Adrenal gland (tissue), 12 donors: Measurements from ENCODE around the gene HMSD. TPM values are rescaled to one million over a fixed set of nuclear protein-coding genes. Genes with fewer than 3 reads are reported as not detected.

ENCODE experiments used
- DNase-seq, 7 donors: peaks; one replicate each; pipeline ENCODE4 v3.0.0-alpha.2; 2019 to 2020
- H3K27ac ChIP-seq, 5 donors: fragments of 200-600 bp; sonication (generic) in 4 of 5; 1 replicate in 3 of 5; 2 replicates in 2 of 5; pipeline versions ENCODE4 v1.5.1 to v1.8.0; 2016 to 2020; ENCODE audit warnings: mild to moderate bottlenecking in 1 of 5
- H3K27me3 ChIP-seq: fragments of 200-600 bp; 2 replicates; pipeline ENCODE4 v1.8.0; 2021
- H3K36me3 ChIP-seq, 2 donors: fragments of 200-600 bp; replicated peaks in 1 of 2; 1 replicate in 1 of 2; 2 replicates in 1 of 2; pipeline versions ENCODE4 v1.5.1 to v1.8.0; 2018 to 2022
- H3K4me1 ChIP-seq, 2 donors: fragments of 200-600 bp; replicated peaks in 1 of 2; 1 replicate in 1 of 2; 2 replicates in 1 of 2; pipeline versions ENCODE4 v1.5.1 to v1.8.0; 2018 to 2021
- H3K4me3 ChIP-seq, 4 donors: fragments of 200-600 bp; sonication (generic) in 3 of 4; one replicate each; pipeline ENCODE4 v1.5.1; 2016 to 2018
- H3K9me3 ChIP-seq, 3 donors: fragments of 200-600 bp; sonication (generic) in 1 of 3; replicated peaks in 1 of 3; 1 replicate in 2 of 3; 2 replicates in 1 of 3; pipeline versions ENCODE4 v1.5.1 to v1.8.0; 2016 to 2021
- POLR2A ChIP-seq, 2 donors: fragments of 450-650 bp; IDR thresholded peaks; one replicate each; pipeline ENCODE4 v1.6.1; 2017; ENCODE audit warnings: antibody characterized with exemption in 2 of 2, mild to moderate bottlenecking in 2 of 2, moderate library complexity in 1 of 2
- WGBS, 4 donors: extraction: QIAGEN DNeasy Blood & Tissue Kit in 2 of 4; methylation state at CpG; one replicate each; pipeline versions ENCODE4 v1.1.5 to v1.1.7; 2013 to 2017; 5-methylcytosine and 5-hydroxymethylcytosine counted together
- intact Hi-C, 2 donors: fragments of 100-400 bp; cut with DNase I; formaldehyde crosslinking; loops; one replicate each; pipeline versions ENCODE4 v1.14.1 to v1.15.0; 2022 to 2023
- polyA plus RNA-seq, 3 donors: library from polyadenylated mRNA; stranded (reverse); fragments of 200-250 nt in 2 of 3; fragments of 350-450 nt in 1 of 3; fragmentation: Illumina TruSeq in 1 of 3; extraction: RNeasy Lipid Tissue Mini Kit (QIAGEN cat#74804) in 1 of 3; gene quantifications; one replicate each; pipeline ENCODE4 v1.2.3, GENCODE V29; 2013 to 2014
- total RNA-seq, 9 donors: library from RNA; depleted of rRNA in 4 of 9; stranded (reverse); fragments of >200 nt in 4 of 9; fragments of 120-200 nt in 1 of 9; fragmentation: NEBNext Ultra II Directional in 1 of 9; extraction: Animal tissue kit (Norgen Biotek cat#: 25700) in 1 of 9; gene quantifications; one replicate each; pipeline versions ENCODE4 v1.1.0 to v1.2.4, GENCODE V29; 2013 to 2023
- TF ChIP-seq, protein P1 (sequence below), 6 experiments: fragments of 450-650 bp in 4 of 6; fragments of 200-600 bp in 2 of 6; sonication (generic) in 1 of 6; IDR thresholded peaks; 1 replicate in 5 of 6; 2 replicates in 1 of 6; pipeline versions ENCODE4 v1.5.1 to v1.8.0; 2016 to 2021; ENCODE audit warnings: antibody characterized with exemption in 6 of 6, mild to moderate bottlenecking in 2 of 6, moderate library complexity in 1 of 6
- donor health status: healthy with polysubstance abuse.
- donor health status: Bipolar disorder and iron deficiency.
- donor health status: DM: yes; HTN: yes; CAD: no.
- donor health status: DM: no; HTN: no; CAD: no.
- donor health status: DM: no; HTN: no; CAD: no.
- donor health status: DM: yes; HTN: yes; CAD: no.

HMSD gene
- total and polyA plus RNA-seq, 12 donors: 0.13 to 0.57 (median 0.16) TPM; not detected in 9

DNA sequence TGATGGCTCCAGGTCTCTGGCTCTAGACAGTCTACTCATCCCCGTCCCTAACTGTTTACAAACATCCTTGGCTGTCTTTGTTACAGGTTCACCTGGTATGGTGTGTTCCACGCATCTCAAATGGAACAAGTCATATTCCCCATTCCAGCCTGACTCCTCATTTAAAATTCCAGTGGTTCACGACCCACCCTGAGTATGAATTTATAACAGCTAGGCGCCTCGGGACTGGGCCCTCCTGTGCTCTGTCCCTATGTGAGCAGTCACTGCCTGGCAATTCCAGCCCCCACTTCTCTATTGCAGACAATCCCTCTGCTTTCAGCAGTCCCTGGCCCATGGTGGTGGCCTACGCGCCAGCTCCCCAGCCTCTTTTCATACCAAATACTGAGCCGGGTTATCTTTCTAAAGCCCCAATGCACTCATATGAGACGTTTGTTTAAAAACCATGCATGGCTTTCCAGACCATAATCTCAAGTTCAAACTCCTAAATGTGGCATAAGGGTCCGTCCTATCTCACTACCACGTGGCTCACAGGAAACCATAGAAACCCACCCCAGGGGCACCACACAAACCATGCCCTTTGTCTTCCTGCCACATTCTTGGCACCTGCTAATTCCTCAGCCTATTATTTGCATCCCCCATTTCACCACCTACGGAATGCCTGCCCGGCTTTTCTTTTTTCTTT is 22.4 kb downstream of the HMSD start:
- WGBS, 4 donors: 74 to 84% (median 80%) methylated on average over 13 of the region's 13 CpGs
- Histone ChIP-seq H3K36me3 (no peaks in the 10 kb centered on the region), H3K4me3 (peak overlapping the region in 1 of 4 donors; percentile 83), H3K9me3 (no peaks in the 10 kb centered on the region), H3K27me3 (no peaks in the 10 kb centered on the region), H3K27ac (peak overlapping the region in 4 of 5 donors; percentile 96 to 98 (median 97)), H3K4me1 (peaks cover 6 to 24% of the 10 kb centered on the region in 2 donors)
- TF ChIP-seq, protein P1, sequence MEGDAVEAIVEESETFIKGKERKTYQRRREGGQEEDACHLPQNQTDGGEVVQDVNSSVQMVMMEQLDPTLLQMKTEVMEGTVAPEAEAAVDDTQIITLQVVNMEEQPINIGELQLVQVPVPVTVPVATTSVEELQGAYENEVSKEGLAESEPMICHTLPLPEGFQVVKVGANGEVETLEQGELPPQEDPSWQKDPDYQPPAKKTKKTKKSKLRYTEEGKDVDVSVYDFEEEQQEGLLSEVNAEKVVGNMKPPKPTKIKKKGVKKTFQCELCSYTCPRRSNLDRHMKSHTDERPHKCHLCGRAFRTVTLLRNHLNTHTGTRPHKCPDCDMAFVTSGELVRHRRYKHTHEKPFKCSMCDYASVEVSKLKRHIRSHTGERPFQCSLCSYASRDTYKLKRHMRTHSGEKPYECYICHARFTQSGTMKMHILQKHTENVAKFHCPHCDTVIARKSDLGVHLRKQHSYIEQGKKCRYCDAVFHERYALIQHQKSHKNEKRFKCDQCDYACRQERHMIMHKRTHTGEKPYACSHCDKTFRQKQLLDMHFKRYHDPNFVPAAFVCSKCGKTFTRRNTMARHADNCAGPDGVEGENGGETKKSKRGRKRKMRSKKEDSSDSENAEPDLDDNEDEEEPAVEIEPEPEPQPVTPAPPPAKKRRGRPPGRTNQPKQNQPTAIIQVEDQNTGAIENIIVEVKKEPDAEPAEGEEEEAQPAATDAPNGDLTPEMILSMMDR (IDR thresholded peaks at IDR 0.05): no peak
- TF ChIP-seq POLR2A (IDR thresholded peaks at IDR 0.05): no peak
- intact Hi-C loops: no loop called here
- DNase-seq: no peak

DNA sequence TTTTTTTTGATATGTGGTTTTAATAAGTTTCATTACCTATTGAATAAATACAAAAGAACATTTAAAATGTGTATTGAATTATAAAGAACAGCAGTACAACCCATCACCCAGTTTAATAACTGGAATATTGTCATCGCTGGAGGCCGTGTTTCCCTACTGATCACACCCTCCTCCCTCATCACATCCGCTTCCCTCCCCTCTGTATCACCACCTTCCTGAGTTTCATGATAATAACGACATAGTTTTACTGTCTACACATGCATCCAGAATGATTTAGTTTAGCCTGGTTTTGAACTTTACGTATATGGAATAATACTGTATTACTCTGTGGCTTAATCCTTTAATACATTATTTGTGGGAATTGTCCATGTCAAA is 22.9 kb downstream of the HMSD start:
- no peak overlapping the region for H3K27ac ChIP-seq
- no peak overlapping the region for H3K4me3 ChIP-seq
- peaks cover 6 to 24% of the 10 kb centered on the region in 2 donors for H3K4me1 ChIP-seq
- no peaks in the 10 kb centered on the region for H3K9me3 ChIP-seq
- TF ChIP-seq, protein P1 (IDR thresholded peaks at IDR 0.05): no peak
- no peak for TF ChIP-seq POLR2A (IDR thresholded peaks at IDR 0.05)
- DNase-seq: no peak
- no peaks in the 10 kb centered on the region for H3K36me3 ChIP-seq
- intact Hi-C loops: no loop called here
- no peaks in the 10 kb centered on the region for H3K27me3 ChIP-seq
- WGBS, 4 donors: 85 to 89% (median 86%) methylated on average over 5 of the region's 5 CpGs

DNA sequence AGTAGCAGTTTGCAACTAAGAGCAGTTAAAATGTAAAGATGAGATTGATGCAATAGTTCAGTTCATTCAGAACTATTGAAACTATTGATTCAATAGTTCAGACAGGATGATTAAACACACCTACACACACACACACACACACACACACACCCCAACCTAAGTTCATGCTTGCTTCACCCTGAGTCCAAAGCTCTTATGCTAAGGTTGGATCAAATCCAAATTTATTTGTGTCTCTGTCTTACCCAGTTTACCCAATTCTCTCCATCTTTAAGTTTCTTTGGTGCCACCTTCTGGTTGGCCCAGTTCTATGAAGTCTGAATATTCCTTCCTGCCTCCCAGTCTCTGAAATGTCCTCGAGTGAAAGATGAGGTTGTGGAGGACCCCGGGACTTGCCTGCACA is 25.9 kb downstream of the HMSD start:
- H3K27ac ChIP-seq: no peak overlapping the region
- intact Hi-C loops: no loop called here

DNA sequence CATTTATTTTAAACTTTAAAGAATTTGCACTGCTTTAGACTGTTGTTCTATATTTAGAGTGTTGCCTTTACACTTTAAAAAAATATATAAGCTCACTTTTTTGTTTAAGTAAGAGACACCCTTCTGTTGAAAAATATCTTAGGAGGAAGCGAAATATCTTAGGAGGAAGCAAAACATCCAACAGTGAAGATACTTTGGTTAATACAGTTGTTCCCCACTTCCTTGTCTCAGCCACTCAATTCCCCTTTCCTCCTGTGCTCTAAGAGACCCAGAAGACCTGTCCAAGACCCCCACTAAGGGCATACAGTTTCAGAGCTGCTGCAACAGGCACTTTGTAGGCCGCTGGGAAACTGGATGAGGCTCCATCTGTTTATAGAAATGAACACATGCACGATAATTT is 26.5 kb downstream of the HMSD start:
- no peaks in the 10 kb centered on the region for H3K27me3 ChIP-seq
- no peaks in the 10 kb centered on the region for H3K36me3 ChIP-seq
- peaks cover 0 to 19% of the 10 kb centered on the region in 2 donors for H3K4me1 ChIP-seq
- no peak for TF ChIP-seq POLR2A (IDR thresholded peaks at IDR 0.05)
- TF ChIP-seq, protein P1 (IDR thresholded peaks at IDR 0.05): no peak
- DNase-seq: no peak
- no peak overlapping the region for H3K27ac ChIP-seq
- no peaks in the 10 kb centered on the region for H3K9me3 ChIP-seq
- intact Hi-C loops: no loop called here
- 56 to 76% (median 60%) methylated on average over 3 of the region's 3 CpGs for WGBS, 4 donors
- no peak overlapping the region for H3K4me3 ChIP-seq

More for the DNA sequence above, 25.9 kb downstream of the HMSD start:
- H3K4me3 ChIP-seq: no peak overlapping the region
- no peaks in the 10 kb centered on the region for H3K9me3 ChIP-seq
- H3K27me3 ChIP-seq: no peaks in the 10 kb centered on the region
- peaks cover 0 to 19% of the 10 kb centered on the region in 2 donors for H3K4me1 ChIP-seq
- DNase-seq: peak in 1 of 7 donors; percentile 25
- no peaks in the 10 kb centered on the region for H3K36me3 ChIP-seq
- WGBS, 4 donors: 18 to 39% (median 35%) methylated on average over 2 of the region's 2 CpGs
- no peak for TF ChIP-seq POLR2A (IDR thresholded peaks at IDR 0.05)
- TF ChIP-seq, protein P1 (IDR thresholded peaks at IDR 0.05): peak in 2 of 6 experiments; percentile 11 to 20
